ENCODE measurements around the gene RXRG.

GRCh38 chr1:165381745-165382505 lies 63.0 kb downstream of the RXRG start:
- TF ChIP-seq CTCF (IDR thresholded peaks at IDR 0.05; ENCODE audit: poor library complexity) = no peak
- no peak for TF ChIP-seq EZH2 (IDR thresholded peaks at IDR 0.05; ENCODE audit: borderline replicate concordance)

Data from hepatocyte (in vitro differentiated cells).